Prostate gland (tissue), 2 donors: ENCODE data around the gene SPCS1.

Source experiments
- CTCF ChIP-seq, 4 experiments: fragments of 200-600 bp in 2 of 4; fragments of 450-650 bp in 2 of 4; sonication (generic) in 2 of 4; IDR thresholded peaks; 1 replicate in 3 of 4; 2 replicates in 1 of 4; pipeline ENCODE4 v1.5.1; 2016 to 2019; ENCODE audit warnings: antibody characterized with exemption in 4 of 4, mild to moderate bottlenecking in 2 of 4, moderate library complexity in 2 of 4
- POLR2A ChIP-seq: fragments of 450-650 bp; IDR thresholded peaks from one replicate; pipeline ENCODE4 v1.6.1; 2016; ENCODE audit warnings: antibody characterized with exemption, mild to moderate bottlenecking

DNA sequence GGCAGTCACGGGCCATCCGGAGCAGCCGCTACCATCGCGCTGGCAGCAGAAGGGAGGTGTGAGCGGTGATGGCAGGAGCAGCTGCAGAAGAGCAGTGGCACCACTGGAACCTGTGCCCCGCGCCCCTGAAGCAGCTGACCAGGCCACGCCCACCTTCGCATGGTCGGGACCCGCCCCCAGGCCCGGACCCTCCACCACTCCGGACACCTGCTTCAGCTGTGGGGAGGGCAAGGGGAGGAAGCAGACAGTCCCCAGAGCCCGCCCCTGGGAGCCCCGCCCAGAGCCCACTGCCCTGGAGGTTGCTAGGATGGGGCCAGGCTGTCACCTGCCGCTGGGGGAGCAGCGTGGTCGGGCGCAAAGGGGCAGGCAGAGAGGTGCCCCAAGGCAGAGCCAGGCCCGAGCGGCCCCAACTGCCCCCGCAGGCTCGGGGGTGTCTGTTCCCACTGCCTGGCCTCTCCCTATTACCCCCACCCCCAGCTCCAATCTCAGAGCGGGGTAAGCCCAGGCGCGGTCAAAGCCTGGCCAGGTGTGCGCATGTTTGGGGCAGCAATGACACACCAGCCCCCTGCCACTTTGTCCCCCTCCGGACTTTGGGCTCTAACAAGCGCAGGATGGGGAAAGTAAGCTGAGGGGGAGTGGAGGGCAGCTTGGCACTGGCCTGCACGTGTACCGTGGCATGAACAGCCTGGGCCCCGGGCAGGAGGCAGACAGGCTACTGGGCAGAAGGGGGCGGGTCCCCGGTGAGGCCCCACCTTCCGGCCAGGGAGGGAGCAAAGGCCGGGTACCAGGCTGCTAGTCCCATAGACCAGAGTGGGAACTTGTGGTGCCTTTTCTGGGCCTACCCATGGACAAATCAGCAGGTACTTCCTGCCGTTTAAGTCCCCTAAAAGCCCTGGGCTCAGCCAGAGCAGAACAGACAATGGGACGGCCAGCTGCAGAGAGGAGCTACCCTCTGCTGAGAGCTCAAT is 8.7 kb downstream of the SPCS1 start:
- no peak for TF ChIP-seq POLR2A
- no peak for TF ChIP-seq CTCF (IDR thresholded peaks at IDR 0.05)
